Endometrial microvascular endothelial cells (primary cell): ENCODE results near the gene PPP3CA. TPM values are rescaled to one million over a fixed set of nuclear protein-coding genes. Genes with fewer than 3 reads are reported as not detected.

ENCODE experiments used
- in situ Hi-C: cut with HindIII; loops from 2 replicates; pipeline ENCODE4 v1.10.0; 2017; ENCODE audit warnings: low sequenced_read_pairs, low pct_unique_long_range_greater_than_20kb; ENCODE audit errors: inconsistent ontology term
- total RNA-seq: library from RNA; depleted of rRNA; stranded (reverse); fragments of >200 nt; gene quantifications from one replicate; pipeline ENCODE4 v1.2.3, GENCODE V29; 2015; ENCODE audit errors: inconsistent ontology term

The PPP3CA gene
- total RNA-seq, 1 donor from 2014 or later = 33.0 TPM

- in situ Hi-C loops = no loop called here
These were observed 12.3 kb downstream of the PPP3CA start for GRCh38 chr4:101334963-101335572.

DNA sequence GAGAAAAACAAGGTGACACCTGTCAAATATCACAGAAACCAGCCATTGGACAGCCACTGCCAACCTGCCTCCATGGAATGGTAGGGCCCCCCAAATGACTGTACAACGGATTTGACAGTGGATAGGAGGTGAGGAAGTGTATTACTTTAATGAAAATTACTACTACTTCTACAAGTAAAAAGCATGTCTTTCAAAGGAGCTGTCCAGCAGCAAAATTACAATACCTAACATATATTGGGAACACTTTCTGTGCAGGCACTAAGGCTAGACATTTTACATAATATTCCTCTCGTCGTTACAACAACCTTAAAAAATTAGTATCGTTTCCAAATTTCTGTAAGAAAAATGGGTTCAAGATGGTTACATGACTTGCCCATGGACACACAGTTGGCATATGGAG lies 14.9 kb downstream of the PPP3CA start:
- in situ Hi-C loops = no loop called here

GRCh38 chr4:101331017-101331416 lies 16.3 kb downstream of the PPP3CA start:
- in situ Hi-C loops = no loop called here

DNA sequence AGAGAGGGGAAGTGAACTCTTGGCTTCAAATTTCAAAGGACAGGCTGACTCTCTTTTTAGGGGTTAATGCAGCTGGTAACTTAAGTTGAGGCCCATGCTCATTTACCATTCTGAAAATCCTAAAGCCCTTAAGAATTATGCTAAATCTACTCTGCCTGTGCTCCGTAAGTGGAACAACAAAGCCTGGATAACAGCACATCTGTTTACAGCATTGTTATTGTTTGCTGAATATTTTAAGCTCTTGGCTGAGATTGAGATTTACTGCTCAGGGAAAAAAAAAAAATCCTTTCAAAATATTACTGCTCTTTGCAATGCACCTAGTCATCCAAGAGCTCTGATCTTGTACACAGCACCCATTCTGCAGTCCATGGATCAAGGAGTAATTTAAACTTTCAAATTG lies 17.7 kb downstream of the PPP3CA start:
- in situ Hi-C loops = no loop called here

DNA sequence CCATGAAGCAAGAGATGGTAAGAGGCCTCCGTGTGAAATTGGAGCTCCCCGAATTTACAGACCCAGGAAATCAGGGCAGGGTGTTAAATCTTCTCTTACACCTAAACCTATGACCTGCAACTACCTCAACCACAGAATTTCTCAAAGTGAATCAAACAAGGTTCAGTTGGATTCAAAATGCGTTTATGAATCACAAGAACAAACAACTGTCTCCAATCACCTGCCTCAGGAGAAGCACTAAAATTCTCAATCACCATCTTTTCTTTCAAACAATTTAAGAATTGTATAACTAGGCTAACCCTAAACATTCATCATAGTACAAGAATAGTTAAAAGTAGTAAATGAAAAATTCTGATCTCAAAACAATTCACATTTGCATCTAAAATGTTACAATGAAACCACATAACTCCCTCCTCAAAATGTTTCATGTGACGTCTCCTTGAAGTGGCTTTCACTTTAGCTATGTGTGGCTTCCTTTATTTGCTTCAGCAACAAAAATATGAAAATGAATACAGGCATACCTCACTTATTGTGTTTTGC lies 19.2 kb downstream of the PPP3CA start:
- in situ Hi-C loops = no loop called here

DNA sequence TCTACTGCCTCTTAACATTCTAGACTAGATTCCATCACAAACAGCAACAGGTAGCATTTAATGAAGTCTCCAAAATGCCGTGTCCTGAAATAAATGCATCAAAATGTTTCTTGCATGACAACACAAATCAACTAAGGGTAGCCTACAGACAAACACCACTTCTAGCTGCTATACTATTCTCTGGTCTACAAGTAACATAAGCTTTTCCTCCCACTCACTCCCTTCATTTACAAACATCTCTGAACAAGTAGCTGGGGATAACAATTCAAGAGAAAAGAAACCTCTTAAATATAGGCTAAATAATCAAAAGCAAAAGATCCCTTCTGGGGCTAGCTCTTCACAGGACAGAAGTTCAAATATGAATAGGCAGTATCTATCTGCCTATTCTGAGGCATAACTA lies 20.8 kb downstream of the PPP3CA start:
- in situ Hi-C loops = no loop called here

DNA sequence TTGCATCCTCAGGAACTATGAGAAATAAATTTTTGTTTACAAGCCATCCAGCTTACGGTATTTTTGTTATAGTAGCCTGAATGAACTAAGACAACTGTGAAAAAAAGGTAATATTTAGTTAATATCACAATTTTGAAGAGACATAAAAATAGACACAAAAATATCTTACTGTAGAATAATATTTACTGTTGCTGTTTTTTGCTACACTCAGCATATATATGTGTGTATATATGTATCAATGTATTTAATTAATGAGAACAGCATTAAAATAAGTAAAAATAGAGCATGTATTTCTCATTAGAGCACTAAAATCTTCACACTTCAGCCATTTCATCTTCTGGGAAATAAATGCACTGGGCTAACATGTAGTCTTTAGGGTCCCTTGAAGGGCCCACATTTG lies 24.6 kb downstream of the PPP3CA start:
- in situ Hi-C loops = no loop called here

DNA sequence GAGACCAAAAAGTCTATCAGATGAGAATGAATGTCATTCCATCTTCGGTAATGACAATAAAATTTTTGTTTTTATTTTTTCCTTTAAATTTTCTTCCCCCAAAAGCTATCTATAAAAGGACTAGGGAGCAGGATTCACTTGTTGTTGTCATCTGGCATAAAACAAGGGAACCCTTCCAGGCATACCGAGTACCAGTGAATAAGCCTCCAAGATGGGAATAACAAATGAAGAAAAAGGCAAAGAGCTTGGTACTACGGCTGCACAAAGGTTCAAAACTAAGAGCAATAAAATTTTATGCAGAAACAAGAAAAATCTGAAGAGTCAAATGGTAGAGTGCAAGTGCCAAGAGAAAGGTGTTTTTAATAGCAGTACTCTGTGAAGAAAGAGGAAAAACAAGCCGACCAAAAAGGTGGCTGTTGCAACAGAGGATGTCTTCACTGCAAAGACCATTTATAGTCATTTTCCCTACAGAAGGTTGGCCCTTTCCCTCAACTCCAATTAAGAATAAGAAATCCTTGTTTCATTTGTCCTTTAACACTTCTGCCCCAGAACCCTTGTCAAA lies 25.8 kb downstream of the PPP3CA start:
- in situ Hi-C loops = no loop called here

- in situ Hi-C loops = no loop called here
These were observed 31.5 kb downstream of the PPP3CA start for GRCh38 chr4:101315786-101316185.

- in situ Hi-C loops = no loop called here
These were observed 32.3 kb downstream of the PPP3CA start for GRCh38 chr4:101315041-101315440.

GRCh38 chr4:101309925-101310324 lies 37.4 kb downstream of the PPP3CA start:
- in situ Hi-C loops = no loop called here

- in situ Hi-C loops = no loop called here
These were observed 39.4 kb downstream of the PPP3CA start for GRCh38 chr4:101307899-101308298.

- in situ Hi-C loops = no loop called here
These were observed 40.3 kb downstream of the PPP3CA start for GRCh38 chr4:101306764-101307615.

DNA sequence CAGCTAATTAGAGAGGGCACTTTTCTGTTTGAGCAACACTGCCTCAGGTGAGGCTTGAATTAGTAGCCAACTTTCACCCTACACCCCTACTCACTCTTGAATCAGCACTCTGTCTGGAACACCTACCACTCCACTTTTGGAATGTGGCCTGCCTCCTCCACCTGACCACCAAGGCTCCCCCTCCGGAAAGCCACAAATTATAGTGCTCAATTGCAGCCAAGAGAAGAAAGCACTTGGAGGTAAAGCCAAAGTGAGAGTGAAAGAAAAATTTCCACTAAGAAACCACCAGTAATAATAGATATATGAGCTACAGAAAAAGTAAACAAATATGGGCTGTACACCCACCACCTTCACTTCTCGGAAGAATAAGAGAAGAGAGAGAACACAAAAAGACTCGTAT lies 41.1 kb downstream of the PPP3CA start:
- in situ Hi-C loops = no loop called here

- in situ Hi-C loops = no loop called here
These were observed 42.4 kb downstream of the PPP3CA start for GRCh38 chr4:101304916-101305315.

- in situ Hi-C loops = no loop called here
These were observed 47.3 kb downstream of the PPP3CA start for GRCh38 chr4:101299899-101300540.

DNA sequence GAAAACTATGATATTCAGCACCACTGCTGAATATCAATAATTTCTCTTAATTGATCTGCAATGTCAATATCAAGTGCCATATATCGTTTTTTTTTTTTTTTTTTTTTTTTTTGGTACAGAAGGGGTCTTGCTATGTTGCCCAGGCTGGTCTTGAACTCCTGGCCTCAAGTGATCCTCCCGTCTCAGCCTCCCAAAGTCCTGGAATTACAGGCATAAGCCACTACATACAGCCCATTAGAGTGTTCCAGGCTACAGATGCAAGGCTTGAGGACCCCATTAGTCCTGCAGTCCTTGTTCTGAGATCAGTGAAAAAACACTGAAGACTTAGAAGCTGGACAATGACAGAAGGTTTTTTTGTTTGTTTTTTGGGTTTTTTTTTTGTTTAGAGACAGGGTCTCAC lies 48.3 kb downstream of the PPP3CA start:
- in situ Hi-C loops = no loop called here

DNA sequence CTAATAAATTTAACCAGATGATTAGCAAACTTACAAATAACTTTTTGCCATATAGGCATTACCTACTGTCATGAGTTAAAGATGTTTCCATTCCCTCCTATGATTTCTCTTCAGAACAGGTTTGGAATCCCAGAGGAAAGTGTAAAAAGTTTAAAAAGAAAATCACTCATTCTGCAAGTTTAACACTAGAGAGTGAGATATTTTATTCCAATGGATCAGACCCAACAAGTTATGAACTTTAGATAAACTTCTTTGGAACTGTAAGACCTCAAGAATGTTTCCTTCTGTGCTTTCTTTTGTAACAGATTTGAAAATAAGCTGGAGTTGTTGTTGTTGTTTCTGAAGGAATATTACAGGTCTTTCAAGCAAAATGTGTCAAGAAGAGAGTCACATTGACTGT lies 51.6 kb downstream of the PPP3CA start:
- in situ Hi-C loops = no loop called here

GRCh38 chr4:101294597-101294996 lies 52.7 kb downstream of the PPP3CA start:
- in situ Hi-C loops = no loop called here
